Liver (tissue), 3 donors: ENCODE measurements around the gene TFAP2B.

Experiments
- ATF3 ChIP-seq: IDR thresholded peaks from 2 replicates; pipeline ENCODE4 v1.6.1; 2016; ENCODE audit warnings: antibody characterized with exemption
- CTCF ChIP-seq: fragments of 150-350 bp; IDR thresholded peaks from 2 replicates; pipeline ENCODE4 v1.5.1; 2017; ENCODE audit warnings: improper control_type of control experiment, low read depth, low read length; ENCODE audit not compliant: missing input control
- EGR1 ChIP-seq, 2 donors: IDR thresholded peaks; 2 replicates each; pipeline ENCODE4 v1.6.1; 2016 to 2018; ENCODE audit warnings: antibody characterized with exemption in 2 of 2, low read depth in 2 of 2
- GABPA ChIP-seq, 2 donors: IDR thresholded peaks in 1 of 2; conservative IDR thresholded peaks in 1 of 2; 2 replicates each; pipeline ENCODE4 v1.6.1; 2016; ENCODE audit warnings: antibody characterized with exemption in 2 of 2, mild to moderate bottlenecking in 1 of 2, moderate library complexity in 1 of 2
- HNF4A ChIP-seq, 2 donors: conservative IDR thresholded peaks; 2 replicates each; pipeline ENCODE4 v1.6.1; 2016; ENCODE audit warnings: antibody characterized with exemption in 2 of 2, mild to moderate bottlenecking in 2 of 2
- MAX ChIP-seq: IDR thresholded peaks from 2 replicates; pipeline ENCODE4 v1.6.1; 2016; ENCODE audit warnings: antibody characterized with exemption
- NR2F2 ChIP-seq: IDR thresholded peaks from 2 replicates; pipeline ENCODE4 v1.6.1; 2016; ENCODE audit warnings: antibody characterized with exemption
- RAD21 ChIP-seq, 2 donors: IDR thresholded peaks; 2 replicates each; pipeline ENCODE4 v1.6.1; 2016; ENCODE audit warnings: antibody characterized with exemption in 2 of 2, mild to moderate bottlenecking in 2 of 2
- REST ChIP-seq: IDR thresholded peaks from 2 replicates; pipeline ENCODE4 v1.6.1; 2016; ENCODE audit warnings: antibody characterized with exemption, mild to moderate bottlenecking
- RXRA ChIP-seq, 2 donors: IDR thresholded peaks; 2 replicates each; pipeline ENCODE4 v1.6.1; 2017 to 2018; ENCODE audit warnings: antibody characterized with exemption in 2 of 2, mild to moderate bottlenecking in 1 of 2
- SP1 ChIP-seq: IDR thresholded peaks from 2 replicates; pipeline ENCODE4 v1.6.1; 2018; ENCODE audit warnings: antibody characterized with exemption, mild to moderate bottlenecking
- TAF1 ChIP-seq: conservative IDR thresholded peaks from 2 replicates; pipeline ENCODE4 v1.6.1; 2016; ENCODE audit warnings: antibody characterized with exemption, mild to moderate bottlenecking
- ZBTB33 ChIP-seq: IDR thresholded peaks from 2 replicates; pipeline ENCODE4 v1.6.1; 2016; ENCODE audit warnings: antibody characterized with exemption
- donor health status: healthy.
- donor health status: healthy.

GRCh38 chr6:50831186-50831585 is 12.5 kb downstream of the TFAP2B start:
- no peak for TF ChIP-seq CTCF
- no peak for TF ChIP-seq ZBTB33
- no peak for TF ChIP-seq SP1
- no peak for TF ChIP-seq TAF1
- no peak for TF ChIP-seq MAX
- TF ChIP-seq REST: no peak
- TF ChIP-seq GABPA (IDR thresholded peaks at IDR 0.05 in 1 of 2, conservative IDR thresholded peaks at IDR 0.05 in 1 of 2): no peak
- no peak for TF ChIP-seq RAD21 (IDR thresholded peaks at IDR 0.05)
- no peak for TF ChIP-seq NR2F2
- no peak for TF ChIP-seq HNF4A (conservative IDR thresholded peaks at IDR 0.05)
- no peak for TF ChIP-seq ATF3
- no peak for TF ChIP-seq EGR1 (IDR thresholded peaks at IDR 0.05; ENCODE audit: low read depth in 2 of 2)
- no peak for TF ChIP-seq RXRA (IDR thresholded peaks at IDR 0.05)
